HepG2 (cell line): ENCODE measurements around the gene ZBTB45. TPM values are rescaled to one million over a fixed set of nuclear protein-coding genes. Genes with fewer than 3 reads are reported as not detected.

Experiments
- HIC2 ChIP-seq: sonication (generic); formaldehyde crosslinking; IDR thresholded peaks from 2 replicates; pipeline ENCODE4 v1.9.0; 2022; ENCODE audit warnings: low read depth, missing genetic modification reagents
- KDM5B ChIP-seq: sonication (generic); formaldehyde crosslinking; IDR thresholded peaks from 2 replicates; pipeline ENCODE4 v1.4.0; 2020; ENCODE audit warnings: missing genetic modification reagents, mild to moderate bottlenecking, borderline replicate concordance
- KLF9 ChIP-seq: IDR thresholded peaks from 2 replicates; pipeline ENCODE4 v1.6.1; 2016; ENCODE audit warnings: low read depth
- MTA3 ChIP-seq: sonication (generic); formaldehyde crosslinking; IDR thresholded peaks from 2 replicates; pipeline ENCODE4 v1.4.0; 2020; ENCODE audit warnings: missing genetic modification reagents
- MZF1 ChIP-seq: sonication (generic); formaldehyde crosslinking; IDR thresholded peaks from 2 replicates; pipeline ENCODE4 v1.8.1; 2023; ENCODE audit warnings: mild to moderate bottlenecking, missing genetic modification reagents, borderline replicate concordance
- PRDM15 ChIP-seq: sonication (generic); formaldehyde crosslinking; IDR thresholded peaks from 2 replicates; pipeline ENCODE4 v1.4.0; 2020; ENCODE audit warnings: missing genetic modification reagents
- SNAPC2 ChIP-seq: sonication (generic); formaldehyde crosslinking; IDR thresholded peaks from 2 replicates; pipeline ENCODE4 v1.8.1; 2022; ENCODE audit warnings: mild to moderate bottlenecking, missing genetic modification reagents
- SRY ChIP-seq: sonication (generic); formaldehyde crosslinking; IDR thresholded peaks from 2 replicates; pipeline ENCODE4 v1.8.0; 2022; ENCODE audit warnings: mild to moderate bottlenecking, missing genetic modification reagents
- TEAD2 ChIP-seq: sonication (generic); formaldehyde crosslinking; IDR thresholded peaks from 2 replicates; pipeline ENCODE4 v1.9.0; 2021; ENCODE audit warnings: missing genetic modification reagents
- ZNF264 ChIP-seq: sonication (generic); formaldehyde crosslinking; IDR thresholded peaks from 2 replicates; pipeline ENCODE4 v1.4.0; 2020; ENCODE audit warnings: missing genetic modification reagents
- ZNF292 ChIP-seq: sonication (generic); formaldehyde crosslinking; IDR thresholded peaks from 2 replicates; pipeline ENCODE4 v1.8.1; 2022; ENCODE audit warnings: mild to moderate bottlenecking, low read depth, missing genetic modification reagents, borderline replicate concordance
- ZNF878 ChIP-seq: sonication (generic); formaldehyde crosslinking; IDR thresholded peaks from 2 replicates; pipeline ENCODE4 v1.8.1; 2023; ENCODE audit warnings: mild to moderate bottlenecking, missing genetic modification reagents, moderate library complexity
- polyA plus RNA-seq, 8 experiments: library from polyadenylated mRNA; depleted of rRNA in 3 of 8; stranded (reverse) in 7 of 8; unstranded in 1 of 8; fragments of >200 nt; fragmentation: Illumina TruSeq in 4 of 8; extraction: Trizol in 4 of 8; gene quantifications; 2 replicates each; pipeline versions ENCODE4 v1.2.1 to v1.2.3, GENCODE V29; 2011 to 2016; ENCODE audit warnings: low read depth in 4 of 8, missing spikeins in 1 of 8, mixed read lengths in 1 of 8; ENCODE audit not compliant: insufficient read depth in 1 of 8
- total RNA-seq, 5 experiments: library from RNA; depleted of rRNA; stranded (reverse); fragments of >200 nt; fragmentation: Illumina TruSeq; extraction: Trizol; gene quantifications; 2 replicates each; pipeline ENCODE4 v1.2.3, GENCODE V29; 2016; ENCODE audit warnings: low read depth in 1 of 5
- TF ChIP-seq, protein P1 (sequence below): fragments of 450-650 bp; IDR thresholded peaks from 2 replicates; pipeline ENCODE4 v1.6.1; 2017; ENCODE audit warnings: mild to moderate bottlenecking
- TF ChIP-seq, protein P2 (sequence below): IDR thresholded peaks from 2 replicates; pipeline ENCODE4 v1.6.1; 2012; ENCODE audit warnings: inconsistent platforms
- TF ChIP-seq, protein P3 (sequence below): sonication (generic); formaldehyde crosslinking; IDR thresholded peaks from 2 replicates; pipeline ENCODE4 v1.5.1; 2020; ENCODE audit warnings: missing genetic modification reagents, mild to moderate bottlenecking, borderline replicate concordance
- TF ChIP-seq, protein P4 (sequence below): sonication (generic); formaldehyde crosslinking; IDR thresholded peaks from 2 replicates; pipeline ENCODE4 v1.8.0; 2022; ENCODE audit warnings: missing genetic modification reagents, mild to moderate bottlenecking, inconsistent platforms, borderline replicate concordance

Gene ZBTB45
- total and polyA plus RNA-seq, 2 of the 13 experiments (the other 11 are each of a cell fraction or from before 2014, with no cell fraction given) = 3.0 to 3.7 TPM

- no peak for TF ChIP-seq MZF1
- no peak for TF ChIP-seq TEAD2
- TF ChIP-seq ZNF292 = no peak
- TF ChIP-seq HIC2 = peak; percentile 27; the same call in 1 of the 2 replicates
- TF ChIP-seq ZNF264 (CRISPR knock-in tag) = no peak
- TF ChIP-seq, protein P1, sequence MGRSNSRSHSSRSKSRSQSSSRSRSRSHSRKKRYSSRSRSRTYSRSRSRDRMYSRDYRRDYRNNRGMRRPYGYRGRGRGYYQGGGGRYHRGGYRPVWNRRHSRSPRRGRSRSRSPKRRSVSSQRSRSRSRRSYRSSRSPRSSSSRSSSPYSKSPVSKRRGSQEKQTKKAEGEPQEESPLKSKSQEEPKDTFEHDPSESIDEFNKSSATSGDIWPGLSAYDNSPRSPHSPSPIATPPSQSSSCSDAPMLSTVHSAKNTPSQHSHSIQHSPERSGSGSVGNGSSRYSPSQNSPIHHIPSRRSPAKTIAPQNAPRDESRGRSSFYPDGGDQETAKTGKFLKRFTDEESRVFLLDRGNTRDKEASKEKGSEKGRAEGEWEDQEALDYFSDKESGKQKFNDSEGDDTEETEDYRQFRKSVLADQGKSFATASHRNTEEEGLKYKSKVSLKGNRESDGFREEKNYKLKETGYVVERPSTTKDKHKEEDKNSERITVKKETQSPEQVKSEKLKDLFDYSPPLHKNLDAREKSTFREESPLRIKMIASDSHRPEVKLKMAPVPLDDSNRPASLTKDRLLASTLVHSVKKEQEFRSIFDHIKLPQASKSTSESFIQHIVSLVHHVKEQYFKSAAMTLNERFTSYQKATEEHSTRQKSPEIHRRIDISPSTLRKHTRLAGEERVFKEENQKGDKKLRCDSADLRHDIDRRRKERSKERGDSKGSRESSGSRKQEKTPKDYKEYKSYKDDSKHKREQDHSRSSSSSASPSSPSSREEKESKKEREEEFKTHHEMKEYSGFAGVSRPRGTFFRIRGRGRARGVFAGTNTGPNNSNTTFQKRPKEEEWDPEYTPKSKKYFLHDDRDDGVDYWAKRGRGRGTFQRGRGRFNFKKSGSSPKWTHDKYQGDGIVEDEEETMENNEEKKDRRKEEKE = no peak
- no peak; the same call in none of the 2 replicates for TF ChIP-seq SRY
- TF ChIP-seq, protein P2, sequence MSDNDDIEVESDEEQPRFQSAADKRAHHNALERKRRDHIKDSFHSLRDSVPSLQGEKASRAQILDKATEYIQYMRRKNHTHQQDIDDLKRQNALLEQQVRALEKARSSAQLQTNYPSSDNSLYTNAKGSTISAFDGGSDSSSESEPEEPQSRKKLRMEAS = peak; percentile 96
- TF ChIP-seq KDM5B (CRISPR knock-in tag) = peak; percentile 67; the same call in 1 of the 2 replicates
- TF ChIP-seq, protein P3, sequence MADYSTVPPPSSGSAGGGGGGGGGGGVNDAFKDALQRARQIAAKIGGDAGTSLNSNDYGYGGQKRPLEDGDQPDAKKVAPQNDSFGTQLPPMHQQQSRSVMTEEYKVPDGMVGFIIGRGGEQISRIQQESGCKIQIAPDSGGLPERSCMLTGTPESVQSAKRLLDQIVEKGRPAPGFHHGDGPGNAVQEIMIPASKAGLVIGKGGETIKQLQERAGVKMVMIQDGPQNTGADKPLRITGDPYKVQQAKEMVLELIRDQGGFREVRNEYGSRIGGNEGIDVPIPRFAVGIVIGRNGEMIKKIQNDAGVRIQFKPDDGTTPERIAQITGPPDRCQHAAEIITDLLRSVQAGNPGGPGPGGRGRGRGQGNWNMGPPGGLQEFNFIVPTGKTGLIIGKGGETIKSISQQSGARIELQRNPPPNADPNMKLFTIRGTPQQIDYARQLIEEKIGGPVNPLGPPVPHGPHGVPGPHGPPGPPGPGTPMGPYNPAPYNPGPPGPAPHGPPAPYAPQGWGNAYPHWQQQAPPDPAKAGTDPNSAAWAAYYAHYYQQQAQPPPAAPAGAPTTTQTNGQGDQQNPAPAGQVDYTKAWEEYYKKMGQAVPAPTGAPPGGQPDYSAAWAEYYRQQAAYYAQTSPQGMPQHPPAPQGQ (CRISPR knock-in tag) = no peak
- no peak for TF ChIP-seq PRDM15 (CRISPR knock-in tag)
- TF ChIP-seq SNAPC2 (CRISPR knock-in tag) = no peak
- TF ChIP-seq, protein P4, sequence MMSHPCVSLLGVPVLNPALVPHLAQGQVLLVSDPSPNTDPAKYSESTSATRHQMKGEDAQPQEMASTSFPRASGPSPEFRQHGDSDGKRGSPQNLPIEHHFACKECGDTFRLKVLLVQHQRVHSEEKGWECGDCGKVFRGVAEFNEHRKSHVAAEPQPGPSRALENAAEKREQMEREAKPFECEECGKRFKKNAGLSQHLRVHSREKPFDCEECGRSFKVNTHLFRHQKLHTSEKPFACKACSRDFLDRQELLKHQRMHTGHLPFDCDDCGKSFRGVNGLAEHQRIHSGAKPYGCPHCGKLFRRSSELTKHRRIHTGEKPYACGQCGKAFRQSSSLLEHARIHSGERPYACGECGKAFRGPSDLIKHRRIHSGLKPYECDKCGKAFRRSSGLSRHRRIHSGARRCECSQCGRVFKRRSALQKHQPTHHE (CRISPR knock-in tag) = peak; percentile 71; the same call in 1 of the 2 replicates
- no peak for TF ChIP-seq MTA3 (CRISPR knock-in tag)
- TF ChIP-seq ZNF878 = peak; percentile 28; the same call in 1 of the 2 replicates
- TF ChIP-seq KLF9 (CRISPR knock-in tag) = no peak
Measured at GRCh38 chr19:58513694-58514563, 5.7 kb downstream of the ZBTB45 start (continued).
